IMR-90 (cell line): ENCODE data around the gene SLAMF8. TPM values are rescaled to one million over a fixed set of nuclear protein-coding genes. Genes with fewer than 3 reads are reported as not detected.

Experiments
- ATAC-seq: fragments of 200-7000 bp; cut with Tn5 transposase; 2 replicates; pipeline ENCODE4 v1.9.1; 2020; ENCODE audit warnings: low read depth, mild to moderate bottlenecking, moderate library complexity
- BruUV-seq: library from RNA; stranded (reverse); fragments of 400-500 nt; replicated peaks from 2 replicates; lab custom pipeline; 2021; lab: Mats Ljungman, UMichigan
- CTCF ChIA-PET: fragments of 300-600 bp; formaldehyde crosslinking; extraction: SDS; loops from one replicate; lab custom pipeline; 2021; ENCODE audit warnings: antibody characterized with exemption; lab: Yijun Ruan, JAX
- POLR2A ChIA-PET: fragments of 300-600 bp; sonication (Branson Sonifier 250); formaldehyde crosslinking; loops from one replicate; lab custom pipeline; 2022; ENCODE audit warnings: antibody characterized with exemption; ENCODE audit not compliant: unreplicated experiment; lab: Charles Lee
- DNase-seq: peaks from one replicate; pipeline ENCODE4 v3.0.0; 2013
- H2AFZ ChIP-seq: replicated peaks from 2 replicates; pipeline ENCODE3; 2013; ENCODE audit warnings: low read length, mild to moderate bottlenecking; ENCODE audit not compliant: poor library complexity
- H2AK5ac ChIP-seq: 2 replicates; pipeline ENCODE4 v1.6.1; 2013; ENCODE audit warnings: low read depth, low read length, inconsistent platforms
- H2AK9ac ChIP-seq: replicated peaks from 2 replicates; pipeline ENCODE3; 2013; ENCODE audit warnings: mild to moderate bottlenecking, low read depth, low read length, moderate library complexity; ENCODE audit not compliant: poor library complexity
- H2BK120ac ChIP-seq: 2 replicates; pipeline ENCODE4 v1.6.1; 2013; ENCODE audit warnings: low read depth, low read length, inconsistent platforms
- H2BK15ac ChIP-seq: 3 replicates; pipeline ENCODE4 v1.6.1; 2013; ENCODE audit warnings: low read depth, low read length, inconsistent platforms
- H2BK20ac ChIP-seq: 2 replicates; pipeline ENCODE4 v1.6.1; 2013; ENCODE audit warnings: low read depth, mild to moderate bottlenecking, inconsistent platforms, low read length, moderate library complexity
- H2BK5ac ChIP-seq: 2 replicates; pipeline ENCODE4 v1.6.1; 2013; ENCODE audit warnings: mild to moderate bottlenecking, low read depth, low read length, inconsistent platforms; ENCODE audit not compliant: poor library complexity, severe bottlenecking
- H3K14ac ChIP-seq: replicated peaks from 2 replicates; pipeline ENCODE4 v1.6.1; 2013; ENCODE audit warnings: low read depth, low read length, inconsistent platforms
- H3K18ac ChIP-seq: 2 replicates; pipeline ENCODE4 v1.6.1; 2013; ENCODE audit warnings: low read depth, low read length, control low read depth
- H3K23ac ChIP-seq: 2 replicates; pipeline ENCODE4 v1.6.1; 2013; ENCODE audit warnings: low read depth, low read length, inconsistent platforms
- H3K27ac ChIP-seq: 2 replicates; pipeline ENCODE4 v1.5.1; 2013; ENCODE audit warnings: mild to moderate bottlenecking, control low read depth, low read length; ENCODE audit not compliant: insufficient read depth
- H3K27me3 ChIP-seq: 2 replicates; pipeline ENCODE4 v1.6.1; 2013; ENCODE audit warnings: low read length; ENCODE audit not compliant: control insufficient read depth, insufficient read depth
- H3K36me3 ChIP-seq: 2 replicates; pipeline ENCODE4 v1.6.1; 2013; ENCODE audit warnings: low read length, mixed read lengths; ENCODE audit not compliant: control insufficient read depth, insufficient read depth
- H3K4ac ChIP-seq: 2 replicates; pipeline ENCODE4 v1.6.1; 2013; ENCODE audit warnings: low read depth, low read length, inconsistent platforms
- H3K4me1 ChIP-seq: 2 replicates; pipeline ENCODE4 v1.6.1; 2013; ENCODE audit warnings: low read length, mixed read lengths; ENCODE audit not compliant: control insufficient read depth, insufficient read depth
- H3K4me2 ChIP-seq: 2 replicates; pipeline ENCODE4 v1.6.1; 2013; ENCODE audit warnings: low read depth, mild to moderate bottlenecking, control low read depth, low read length, moderate library complexity
- H3K4me3 ChIP-seq: 2 replicates; pipeline ENCODE4 v1.5.1; 2013; ENCODE audit warnings: low read depth, mild to moderate bottlenecking, control low read depth, low read length, moderate library complexity; ENCODE audit not compliant: insufficient read depth
- H3K56ac ChIP-seq: 2 replicates; pipeline ENCODE4 v1.6.1; 2013; ENCODE audit warnings: low read length, inconsistent platforms; ENCODE audit not compliant: insufficient read depth; ENCODE audit errors: extremely low read depth
- H3K79me1 ChIP-seq, 2 experiments: 2 replicates each; pipeline ENCODE4 v1.6.1; 2013; ENCODE audit warnings: low read length in 2 of 2, inconsistent platforms in 1 of 2, low read depth in 1 of 2
- H3K9ac ChIP-seq: 2 replicates; pipeline ENCODE4 v1.6.1; 2013; ENCODE audit warnings: low read depth, low read length, control low read depth
- H3K9me1 ChIP-seq: 2 replicates; pipeline ENCODE4 v1.6.1; 2013; ENCODE audit warnings: low read length, inconsistent platforms; ENCODE audit not compliant: insufficient read depth
- H3K9me3 ChIP-seq: 2 replicates; pipeline ENCODE4 v1.6.1; 2013; ENCODE audit warnings: low read length; ENCODE audit not compliant: control insufficient read depth, insufficient read depth
- H4K20me1 ChIP-seq: 2 replicates; pipeline ENCODE4 v1.6.1; 2013; ENCODE audit warnings: low read length, inconsistent platforms; ENCODE audit not compliant: insufficient read depth
- H4K5ac ChIP-seq: 2 replicates; pipeline ENCODE4 v1.6.1; 2013; ENCODE audit warnings: mild to moderate bottlenecking, low read depth, low read length, control low read depth
- H4K8ac ChIP-seq, 2 experiments: 2 replicates each; pipeline ENCODE4 v1.6.1; 2013; ENCODE audit warnings: low read depth in 2 of 2, low read length in 2 of 2, control low read depth in 1 of 2, inconsistent platforms in 1 of 2
- H4K91ac ChIP-seq: 2 replicates; pipeline ENCODE4 v1.6.1; 2013; ENCODE audit warnings: low read depth, low read length, inconsistent platforms; ENCODE audit not compliant: insufficient read depth
- CEBPB ChIP-seq: IDR thresholded peaks from 2 replicates; pipeline ENCODE4 v1.6.1; 2012; ENCODE audit warnings: low read depth, low read length, improper control_type of control experiment
- CHD1 ChIP-seq: IDR thresholded peaks from 2 replicates; pipeline ENCODE4 v1.6.1; 2012; ENCODE audit warnings: low read depth, low read length, improper control_type of control experiment
- NFE2L2 ChIP-seq: fragments of 150-350 bp; IDR thresholded peaks from 2 replicates; pipeline ENCODE4 v1.6.1; 2016; ENCODE audit warnings: low read depth, mild to moderate bottlenecking, low read length
- POLR2A ChIP-seq: IDR thresholded peaks from 2 replicates; pipeline ENCODE4 v1.6.1; 2012; ENCODE audit warnings: mild to moderate bottlenecking, low read depth, low read length
- RFX5 ChIP-seq: IDR thresholded peaks from 2 replicates; pipeline ENCODE4 v1.8.0; 2012; ENCODE audit warnings: low read depth, mild to moderate bottlenecking, low read length, moderate library complexity
- SMC3 ChIP-seq: fragments of 150-350 bp; IDR thresholded peaks from 2 replicates; pipeline ENCODE4 v1.6.1; 2016; ENCODE audit warnings: low read depth, mild to moderate bottlenecking, antibody characterized with exemption, low read length, moderate library complexity
- WGBS, 2 experiments: methylation state at CpG; one replicate each; pipeline versions ENCODE4 v1.1.5 to v1.1.7; 2013; ENCODE audit warnings: missing lambda C conversion rate in 2 of 2; ENCODE audit not compliant: insufficient read length in 1 of 2; ENCODE audit errors: extremely low coverage in 2 of 2; 5-methylcytosine and 5-hydroxymethylcytosine counted together
- dilution Hi-C: fragments of 300-500 bp; cut with HindIII; formaldehyde crosslinking; loops from one replicate; pipeline ENCODE4 v1.14.3; 2018; ENCODE audit warnings: low sequenced_read_pairs; ENCODE audit not compliant: unreplicated experiment
- in situ Hi-C: fragments of 300-500 bp; cut with MboI; formaldehyde crosslinking; loops from 3 replicates; pipeline ENCODE4 v1.14.3; 2019; ENCODE audit warnings: low sequenced_read_pairs, inconsistent platforms, mixed read lengths
- intact Hi-C: fragments of 100-400 bp; cut with micrococcal nuclease; formaldehyde crosslinking; loops from 2 replicates; pipeline ENCODE4 v1.10.0; 2022
- polyA plus RNA-seq, 3 experiments: library from polyadenylated mRNA; depleted of rRNA; stranded (reverse); fragments of >200 nt; gene quantifications; 2 replicates each; pipeline ENCODE4 v1.2.3, GENCODE V29; 2012; ENCODE audit warnings: low replicate concordance in 1 of 3
- total RNA-seq: library from RNA; depleted of rRNA; stranded (reverse); fragments of >200 nt; gene quantifications from 2 replicates; pipeline ENCODE4 v1.2.3, GENCODE V29; 2012
- TF ChIP-seq, protein P1 (sequence below): fragments of 150-350 bp; IDR thresholded peaks from 2 replicates; pipeline ENCODE4 v1.6.1; 2017; ENCODE audit warnings: mild to moderate bottlenecking, antibody characterized with exemption, low read length, low read depth

SLAMF8 gene
- total and polyA plus RNA-seq, 2 of the 4 experiments (the other 2 are of a cell fraction) = 0.07 TPM; not detected in 1

DNA sequence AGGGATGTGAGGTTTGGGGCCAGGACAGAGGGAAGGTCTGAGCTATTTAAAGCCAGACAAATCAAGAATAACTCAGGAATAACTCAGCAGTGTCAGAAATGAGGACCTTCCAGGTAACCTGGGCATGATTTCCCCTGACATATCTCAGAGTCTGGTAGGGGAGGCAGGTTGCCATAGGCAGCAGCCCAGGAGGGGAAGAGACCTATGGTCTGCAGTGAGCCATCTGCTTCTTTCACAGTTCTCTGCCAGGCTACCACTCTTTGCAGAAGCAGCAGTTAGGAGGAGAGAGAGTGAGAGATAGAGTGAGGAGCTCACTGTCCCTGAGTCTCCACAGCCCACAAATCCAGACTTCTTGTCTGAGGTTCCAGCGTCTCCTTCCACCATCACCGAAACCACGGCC is 42.1 kb downstream of the SLAMF8 start:
- CTCF ChIA-PET = no interaction called here

More for the DNA sequence above, 42.1 kb downstream of the SLAMF8 start:
- no peaks in the 10 kb centered on the region for H3K36me3 ChIP-seq
- in situ Hi-C loops (no loop called here), dilution Hi-C loops (no loop called here), intact Hi-C loops (no loop called here)
- H2BK15ac ChIP-seq = no peak overlapping the region; the same call in 2 of the 3 replicates
- H4K20me1 ChIP-seq = no peaks in the 10 kb centered on the region
- no TSS peak for BruUV-seq
- H4K8ac ChIP-seq = no peak overlapping the region
- TF ChIP-seq SMC3 (no peak), POLR2A (no peak), CEBPB (no peak), NFE2L2 (no peak), RFX5 (no peak), CHD1 (no peak)
- TF ChIP-seq, protein P1, sequence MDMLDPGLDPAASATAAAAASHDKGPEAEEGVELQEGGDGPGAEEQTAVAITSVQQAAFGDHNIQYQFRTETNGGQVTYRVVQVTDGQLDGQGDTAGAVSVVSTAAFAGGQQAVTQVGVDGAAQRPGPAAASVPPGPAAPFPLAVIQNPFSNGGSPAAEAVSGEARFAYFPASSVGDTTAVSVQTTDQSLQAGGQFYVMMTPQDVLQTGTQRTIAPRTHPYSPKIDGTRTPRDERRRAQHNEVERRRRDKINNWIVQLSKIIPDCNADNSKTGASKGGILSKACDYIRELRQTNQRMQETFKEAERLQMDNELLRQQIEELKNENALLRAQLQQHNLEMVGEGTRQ = no peak
- H3K27me3 ChIP-seq = no peaks in the 10 kb centered on the region
- peak overlapping the region; percentile 92 for H2AK9ac ChIP-seq
- no peak overlapping the region for H3K9ac ChIP-seq
- H4K91ac ChIP-seq = no peak overlapping the region; the same call in 1 of the 2 replicates
- WGBS, 2 experiments = no CpG with 5 or more reads among the region's 3 CpGs
- peak overlapping the region; percentile 11; the same call in 1 of the 2 replicates for H3K18ac ChIP-seq
- H3K9me3 ChIP-seq = no peaks in the 10 kb centered on the region
- no peak overlapping the region for H3K27ac ChIP-seq
- no peak overlapping the region for H3K14ac ChIP-seq
- no peak overlapping the region for H3K4me2 ChIP-seq
- peaks cover 8% of the 10 kb centered on the region for H3K4me1 ChIP-seq
- H3K4ac ChIP-seq = peak overlapping the region; percentile 8; the same call in 1 of the 2 replicates
- H3K9me1 ChIP-seq = no peaks in the 10 kb centered on the region
- no peak overlapping the region for H2AFZ ChIP-seq
- no peak overlapping the region for H3K23ac ChIP-seq
- H3K4me3 ChIP-seq = no peak overlapping the region
- no peaks in the 10 kb centered on the region for H3K79me1 ChIP-seq
- DNase-seq (no peak), ATAC-seq (peak; percentile 32)
- POLR2A ChIA-PET = no interaction called here
- 0 out of 2 replicates have a peak overlapping the region, but pooled peaks have one; percentile 0 for H2AK5ac ChIP-seq
- H4K5ac ChIP-seq = no peak overlapping the region
- H2BK20ac ChIP-seq = no peak overlapping the region
- H3K56ac ChIP-seq = no peak overlapping the region
- no peak overlapping the region for H2BK120ac ChIP-seq
- no peak overlapping the region for H2BK5ac ChIP-seq
